Measurements from ENCODE around the gene NOC4L. TPM values are rescaled to one million over a fixed set of nuclear protein-coding genes. Genes with fewer than 3 reads are reported as not detected.

Gene NOC4L
- total and polyA plus RNA-seq, 2 donors (not counting 3 experiments of a cell fraction or from before 2014, with no cell fraction given), result 19.4 to 29.4 TPM

DNA sequence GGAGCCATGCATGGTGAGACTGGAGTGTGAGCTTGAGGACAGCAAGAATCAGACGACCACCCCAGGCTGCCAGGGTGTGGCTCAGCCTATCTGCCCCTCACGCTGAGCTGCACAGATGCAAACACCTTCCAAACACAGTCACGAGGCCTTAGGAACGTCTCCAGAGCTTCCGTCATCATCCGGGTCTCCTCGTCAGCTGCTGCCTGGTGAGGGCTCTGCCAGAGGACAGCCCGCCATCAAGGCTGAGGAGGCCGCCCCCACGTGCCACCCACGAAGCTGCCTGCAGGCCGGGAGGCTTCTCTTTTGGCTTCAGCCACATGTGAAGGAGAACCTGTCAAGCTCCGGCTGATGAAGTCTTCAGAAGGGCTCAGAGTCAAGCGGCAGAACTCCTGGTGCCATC is 13.6 kb upstream of the NOC4L start:
- CTCF ChIA-PET, result no interaction called here
- Histone ChIP-seq H4K20me1 (replicated peaks; ENCODE audit: control insufficient read depth, extremely low read depth, insufficient read depth, low read length) (no peaks in the 10 kb centered on the region), H2AFZ (ENCODE audit: low read depth, low read length) (no peak overlapping the region), H3K27me3 (ENCODE audit: control insufficient read depth in 2 of 2, insufficient read depth in 2 of 2, low read length in 2 of 2) (no peaks in the 10 kb centered on the region), H3K79me2 (ENCODE audit: control insufficient read depth, insufficient read depth, low read length) (no peaks in the 10 kb centered on the region), H3K27ac (ENCODE audit: insufficient read depth, low read depth, low read length) (no peak overlapping the region), H3K36me3 (ENCODE audit: control insufficient read depth in 2 of 2, extremely low read depth in 1 of 2, insufficient read depth in 2 of 2, low read length in 2 of 2) (peaks cover 0 to 15% of the 10 kb centered on the region in 2 experiments), H3K9me1 (replicated peaks; ENCODE audit: control insufficient read depth, extremely low read depth, insufficient read depth, low read length) (no peaks in the 10 kb centered on the region), H3K4me2 (ENCODE audit: insufficient read depth, low read length) (no peak overlapping the region), H3K4me1 (ENCODE audit: control insufficient read depth, extremely low read depth, insufficient read depth, low read length) (no peaks in the 10 kb centered on the region), H3K4me3 (replicated peaks in 1 of 3; ENCODE audit: insufficient read depth in 1 of 3, low read depth in 1 of 3, low read length in 3 of 3) (no peak overlapping the region), H3K9me3 (replicated peaks; ENCODE audit: control insufficient read depth, insufficient read depth, low read length) (no peaks in the 10 kb centered on the region), H3K9ac (replicated peaks; ENCODE audit: extremely low read depth, insufficient read depth, low read length) (no peak overlapping the region)
- dilution Hi-C loops (cut with MboI; ENCODE audit: extremely low pct_ligation_motif_present, low sequenced_read_pairs), result no loop called here
- POLR2A ChIA-PET, result no interaction called here
- FAIRE-seq, result no peak
- TF ChIP-seq EZH2 (IDR thresholded peaks at IDR 0.05; ENCODE audit: borderline replicate concordance, low read depth, low read length, severe bottlenecking), result no peak
- no peak for TF ChIP-seq JUN (IDR thresholded peaks at IDR 0.05; ENCODE audit: borderline replicate concordance, insufficient read depth, insufficient read length, low read depth)
- no peak for TF ChIP-seq POLR2A (IDR thresholded peaks at IDR 0.05; ENCODE audit: low read depth, low read length)
- no peak for TF ChIP-seq MAX (IDR thresholded peaks at IDR 0.05; ENCODE audit: insufficient read depth, insufficient read length)
- no peak for TF ChIP-seq MYC (IDR thresholded peaks at IDR 0.05; ENCODE audit: low read depth, low read length)
- TF ChIP-seq FOS (IDR thresholded peaks at IDR 0.05; ENCODE audit: borderline replicate concordance, insufficient read depth, low read length), result no peak
- no peak for TF ChIP-seq POLR2AphosphoS5 (IDR thresholded peaks at IDR 0.05; ENCODE audit: insufficient read depth, low read depth, low read length)
- TF ChIP-seq, protein P1, sequence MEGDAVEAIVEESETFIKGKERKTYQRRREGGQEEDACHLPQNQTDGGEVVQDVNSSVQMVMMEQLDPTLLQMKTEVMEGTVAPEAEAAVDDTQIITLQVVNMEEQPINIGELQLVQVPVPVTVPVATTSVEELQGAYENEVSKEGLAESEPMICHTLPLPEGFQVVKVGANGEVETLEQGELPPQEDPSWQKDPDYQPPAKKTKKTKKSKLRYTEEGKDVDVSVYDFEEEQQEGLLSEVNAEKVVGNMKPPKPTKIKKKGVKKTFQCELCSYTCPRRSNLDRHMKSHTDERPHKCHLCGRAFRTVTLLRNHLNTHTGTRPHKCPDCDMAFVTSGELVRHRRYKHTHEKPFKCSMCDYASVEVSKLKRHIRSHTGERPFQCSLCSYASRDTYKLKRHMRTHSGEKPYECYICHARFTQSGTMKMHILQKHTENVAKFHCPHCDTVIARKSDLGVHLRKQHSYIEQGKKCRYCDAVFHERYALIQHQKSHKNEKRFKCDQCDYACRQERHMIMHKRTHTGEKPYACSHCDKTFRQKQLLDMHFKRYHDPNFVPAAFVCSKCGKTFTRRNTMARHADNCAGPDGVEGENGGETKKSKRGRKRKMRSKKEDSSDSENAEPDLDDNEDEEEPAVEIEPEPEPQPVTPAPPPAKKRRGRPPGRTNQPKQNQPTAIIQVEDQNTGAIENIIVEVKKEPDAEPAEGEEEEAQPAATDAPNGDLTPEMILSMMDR (IDR thresholded peaks at IDR 0.05; ENCODE audit: extremely low read depth in 1 of 2, insufficient read depth in 1 of 2, low read depth in 1 of 2, low read length in 2 of 2), result no peak
- no peak for TF ChIP-seq GATA2 (IDR thresholded peaks at IDR 0.05; ENCODE audit: insufficient read depth, insufficient read length, low read depth, low read length)
- BruUV-seq (replicated peaks), result no TSS peak
- no peak for DNase-seq (ENCODE audit: low read depth, low spot score)
- intact Hi-C loops (cut with micrococcal nuclease), result no loop called here
